Fibroblast of lung (primary cell): ENCODE results near the gene DGKA.

Source experiments
- EZH2 ChIP-seq: IDR thresholded peaks from 2 replicates; pipeline ENCODE4 v1.5.1; 2012; ENCODE audit warnings: low read length, control low read depth, mild to moderate bottlenecking; ENCODE audit errors: missing control alignments
- TF ChIP-seq, protein P1 (sequence below), 2 donors: IDR thresholded peaks in 1 of 2; conservative IDR thresholded peaks in 1 of 2; 1 replicate in 1 of 2; 2 replicates in 1 of 2; pipeline ENCODE4 v1.5.1; 2011 to 2012; ENCODE audit warnings: low read length in 2 of 2, control low read depth in 1 of 2, inconsistent platforms in 1 of 2, low read depth in 1 of 2, mild to moderate bottlenecking in 1 of 2

DNA sequence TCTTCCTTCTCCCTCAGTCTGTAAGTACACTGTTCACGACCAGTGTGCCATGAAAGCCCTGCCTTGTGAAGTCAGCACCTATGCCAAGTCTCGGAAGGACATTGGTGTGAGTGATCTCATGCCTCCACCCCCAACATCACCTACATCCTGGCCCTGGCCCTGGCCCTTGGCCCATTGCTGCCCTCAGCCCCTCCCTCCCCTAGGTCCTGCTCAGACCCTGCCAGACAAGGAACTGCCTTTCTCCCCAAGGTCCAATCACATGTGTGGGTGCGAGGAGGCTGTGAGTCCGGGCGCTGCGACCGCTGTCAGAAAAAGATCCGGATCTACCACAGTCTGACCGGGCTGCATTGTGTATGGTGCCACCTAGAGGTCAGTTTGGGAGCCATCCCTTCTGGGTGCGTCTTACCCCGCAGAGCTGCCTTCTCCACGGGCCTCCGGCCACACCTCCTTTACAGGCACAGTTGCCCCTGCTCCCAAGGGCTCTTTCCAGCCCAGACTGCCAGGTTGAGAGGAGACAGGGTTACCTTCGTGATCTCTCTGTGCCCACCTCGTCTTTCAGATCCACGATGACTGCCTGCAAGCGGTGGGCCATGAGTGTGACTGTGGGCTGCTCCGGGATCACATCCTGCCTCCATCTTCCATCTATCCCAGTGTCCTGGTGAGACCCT is 9.2 kb downstream of the DGKA start:
- TF ChIP-seq EZH2, result no peak
- TF ChIP-seq, protein P1, sequence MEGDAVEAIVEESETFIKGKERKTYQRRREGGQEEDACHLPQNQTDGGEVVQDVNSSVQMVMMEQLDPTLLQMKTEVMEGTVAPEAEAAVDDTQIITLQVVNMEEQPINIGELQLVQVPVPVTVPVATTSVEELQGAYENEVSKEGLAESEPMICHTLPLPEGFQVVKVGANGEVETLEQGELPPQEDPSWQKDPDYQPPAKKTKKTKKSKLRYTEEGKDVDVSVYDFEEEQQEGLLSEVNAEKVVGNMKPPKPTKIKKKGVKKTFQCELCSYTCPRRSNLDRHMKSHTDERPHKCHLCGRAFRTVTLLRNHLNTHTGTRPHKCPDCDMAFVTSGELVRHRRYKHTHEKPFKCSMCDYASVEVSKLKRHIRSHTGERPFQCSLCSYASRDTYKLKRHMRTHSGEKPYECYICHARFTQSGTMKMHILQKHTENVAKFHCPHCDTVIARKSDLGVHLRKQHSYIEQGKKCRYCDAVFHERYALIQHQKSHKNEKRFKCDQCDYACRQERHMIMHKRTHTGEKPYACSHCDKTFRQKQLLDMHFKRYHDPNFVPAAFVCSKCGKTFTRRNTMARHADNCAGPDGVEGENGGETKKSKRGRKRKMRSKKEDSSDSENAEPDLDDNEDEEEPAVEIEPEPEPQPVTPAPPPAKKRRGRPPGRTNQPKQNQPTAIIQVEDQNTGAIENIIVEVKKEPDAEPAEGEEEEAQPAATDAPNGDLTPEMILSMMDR (conservative IDR thresholded peaks at IDR 0.05 in 1 of 2, IDR thresholded peaks at IDR 0.05 in 1 of 2; ENCODE audit: low read depth in 1 of 2, low read length in 2 of 2), result peak; percentile 86 to 94
